K562 (cell line): ENCODE data around the gene CCNDBP1. TPM values are rescaled to one million over a fixed set of nuclear protein-coding genes. Genes with fewer than 3 reads are reported as not detected.
"Not testable (repeated sequence)": the region's sequence is repeated elsewhere in the genome, so short reads cannot be mapped to it uniquely, and the experiment has no call there.

ENCODE experiments used
- ATAC-seq: fragments of 200-7000 bp; cut with Tn5 transposase; 3 replicates; pipeline ENCODE4 v1.9.1; 2020; ENCODE audit warnings: moderate library complexity
- BruUV-seq: library from RNA; stranded (reverse); fragments of 400-500 nt; replicated peaks from 2 replicates; lab custom pipeline; 2021; lab: Mats Ljungman, UMichigan
- CTCF ChIA-PET: fragments of 300-600 bp; formaldehyde crosslinking; extraction: SDS; loops from one replicate; lab custom pipeline; 2021; ENCODE audit warnings: low intra/inter-chr PET ratio; lab: Yijun Ruan, JAX
- POLR2A ChIA-PET: fragments of 300-600, 350-650 bp; sonication (Branson Sonifier 250); formaldehyde crosslinking; extraction: SDS; loops from one replicate; lab custom pipeline; 2021; ENCODE audit warnings: antibody characterized with exemption, inconsistent platforms; lab: Yijun Ruan, JAX
- DNase-seq, 4 experiments: peaks; one replicate each; pipeline versions ENCODE4 v3.0.0 to v3.0.0-alpha.2; 2011 to 2018; ENCODE audit warnings: low spot score in 3 of 4, mixed read lengths in 3 of 4; ENCODE audit errors: extremely low read depth in 1 of 4
- FAIRE-seq: peaks from 2 replicates; lab custom pipeline; 2011; peaks lifted over from hg19 to GRCh38; lab: Jason Lieb, UNC
- H2AFZ ChIP-seq: 2 replicates; pipeline ENCODE4 v1.6.0; 2011; ENCODE audit warnings: low read depth, low read length, control low read depth, inconsistent platforms
- H3K27ac ChIP-seq: fragments of 200-600 bp; 3 replicates; pipeline ENCODE4 v1.8.0; 2011; ENCODE audit warnings: low read depth, mild to moderate bottlenecking, control low read depth, inconsistent platforms, low read length, moderate library complexity, mixed read lengths; ENCODE audit errors: extremely low read depth
- H3K27me3 ChIP-seq, 2 experiments: fragments of 300-600 bp in 1 of 2; 2 replicates in 1 of 2; 3 replicates in 1 of 2; pipeline versions ENCODE4 v1.6.0 to v1.8.0; 2011; ENCODE audit warnings: inconsistent platforms in 2 of 2, low read length in 2 of 2, mild to moderate bottlenecking in 1 of 2, mixed read lengths in 1 of 2, moderate library complexity in 1 of 2; ENCODE audit not compliant: control insufficient read depth in 2 of 2, insufficient read depth in 2 of 2
- H3K36me3 ChIP-seq: fragments of 300-600 bp; 3 replicates; pipeline ENCODE4 v1.8.0; 2011; ENCODE audit warnings: mild to moderate bottlenecking, low read length, inconsistent platforms; ENCODE audit not compliant: control insufficient read depth, insufficient read depth
- H3K4me1 ChIP-seq, 2 experiments: fragments of 200-600 bp in 1 of 2; replicated peaks in 1 of 2; 2 replicates in 1 of 2; 3 replicates in 1 of 2; pipeline versions ENCODE4 v1.5.1 to v1.8.0; 2011; ENCODE audit warnings: inconsistent platforms in 2 of 2, low read length in 2 of 2, mild to moderate bottlenecking in 1 of 2, mixed read lengths in 1 of 2, moderate library complexity in 1 of 2; ENCODE audit not compliant: control insufficient read depth in 2 of 2, insufficient read depth in 2 of 2
- H3K4me2 ChIP-seq: 2 replicates; pipeline ENCODE4 v1.6.1; 2011; ENCODE audit warnings: low read length, control low read depth, inconsistent platforms, mixed read lengths; ENCODE audit not compliant: insufficient read depth
- H3K4me3 ChIP-seq: fragments of 200-600 bp; sonication (generic), shearing (Covaris generic); 2 replicates; pipeline ENCODE4 v1.5.1; 2016; ENCODE audit warnings: control low read depth, inconsistent platforms
- H3K79me2 ChIP-seq: fragments of 200-600 bp; 3 replicates; pipeline ENCODE4 v1.8.0; 2011; ENCODE audit warnings: low read length, inconsistent platforms; ENCODE audit not compliant: control insufficient read depth, insufficient read depth
- H3K9ac ChIP-seq, 2 experiments: 2 replicates each; pipeline versions ENCODE4 v1.6.0 to v1.6.1; 2011; ENCODE audit warnings: low read depth in 2 of 2, low read length in 2 of 2, control low read depth in 1 of 2, inconsistent platforms in 1 of 2, mild to moderate bottlenecking in 1 of 2, mixed read lengths in 1 of 2; ENCODE audit not compliant: insufficient read depth in 1 of 2
- H3K9me1 ChIP-seq: one replicate; pipeline ENCODE4 v1.6.0; 2011; ENCODE audit warnings: inconsistent platforms, mild to moderate bottlenecking, low read length, moderate library complexity; ENCODE audit not compliant: control insufficient read depth, insufficient read depth
- H3K9me3 ChIP-seq: replicated peaks from 2 replicates; pipeline ENCODE4 v1.5.1; 2011; ENCODE audit warnings: low read depth, low read length, inconsistent platforms; ENCODE audit not compliant: control insufficient read depth, insufficient read depth
- H4K20me1 ChIP-seq: replicated peaks from 2 replicates; pipeline ENCODE4 v1.6.1; 2011; ENCODE audit warnings: low read length, inconsistent platforms, mixed read lengths; ENCODE audit not compliant: control insufficient read depth, insufficient read depth
- HINFP ChIP-seq: fragments of 450-650 bp; conservative IDR thresholded peaks from 2 replicates; pipeline ENCODE4 v1.6.1; 2016; ENCODE audit warnings: missing genetic modification characterization, low read depth, mild to moderate bottlenecking, control low read depth, missing compliant biosample characterization
- NR2C2 ChIP-seq, 2 experiments: fragments of 200-800 bp in 1 of 2; sonication (Bioruptor generic) in 1 of 2; sonication (generic) in 1 of 2; formaldehyde crosslinking in 1 of 2; IDR thresholded peaks; 2 replicates each; pipeline versions ENCODE4 v1.6.1 to v1.8.0; 2016 to 2022; ENCODE audit warnings: mild to moderate bottlenecking in 1 of 2, missing compliant biosample characterization in 1 of 2, missing genetic modification characterization in 1 of 2, missing genetic modification reagents in 1 of 2
- RBBP5 ChIP-seq: fragments of 200-600 bp; sonication (generic); IDR thresholded peaks from 2 replicates; pipeline ENCODE4 v1.6.1; 2012; ENCODE audit warnings: borderline replicate concordance, mild to moderate bottlenecking, low read length, control low read depth, inconsistent platforms; ENCODE audit not compliant: insufficient read depth, poor library complexity, severe bottlenecking
- SP1 ChIP-seq: sonication (generic); formaldehyde crosslinking; IDR thresholded peaks from 2 replicates; pipeline ENCODE4 v1.8.1; 2022; ENCODE audit warnings: mild to moderate bottlenecking, missing genetic modification reagents
- WGBS: fragments of 100-300 bp; shearing (Covaris generic); methylation state at CpG from one replicate; pipeline ENCODE4 v1.1.6; 2016; ENCODE audit warnings: low coverage, mixed read lengths; ENCODE audit not compliant: insufficient coverage; ENCODE audit errors: missing lambda C conversion rate; 5-methylcytosine and 5-hydroxymethylcytosine counted together
- in situ Hi-C: fragments of 300-500 bp; cut with MboI; formaldehyde crosslinking; loops from 4 replicates; pipeline ENCODE4 v1.15.0; 2018; ENCODE audit warnings: inconsistent platforms, mixed read lengths
- intact Hi-C: fragments of 100-400 bp; cut with micrococcal nuclease; formaldehyde crosslinking; loops from 2 replicates; pipeline ENCODE4 v1.14.2; 2022
- polyA plus RNA-seq, 8 experiments: library from polyadenylated mRNA; depleted of rRNA in 4 of 8; stranded (reverse) in 5 of 8; unstranded in 3 of 8; fragments of >200 nt; fragmentation: Nextera tagmentation in 2 of 8; fragmentation: Illumina TruSeq in 1 of 8; extraction: Ambion mirVana in 2 of 8; extraction: Trizol in 1 of 8; gene quantifications; 2 replicates each; pipeline versions ENCODE4 v1.2.1 to v1.2.3, GENCODE V29; 2011 to 2014; ENCODE audit warnings: inconsistent platforms in 1 of 8, missing spikeins in 1 of 8
- total RNA-seq, 7 experiments: library from RNA; depleted of rRNA in 6 of 7; stranded (reverse); fragments of >200 nt in 6 of 7; fragmentation: Illumina TruSeq in 2 of 7; extraction: Trizol in 2 of 7; gene quantifications; 2 replicates each; pipeline versions ENCODE4 v1.2.1 to v1.2.3, GENCODE V29; 2011 to 2021; ENCODE audit warnings: low replicate concordance in 1 of 7
- TF ChIP-seq, protein P1 (sequence below): sonication (generic); formaldehyde crosslinking; IDR thresholded peaks from 2 replicates; pipeline ENCODE4 v1.8.0; 2022; ENCODE audit warnings: missing genetic modification reagents, mild to moderate bottlenecking, borderline replicate concordance

CCNDBP1 gene
- total and polyA plus RNA-seq, 9 of the 15 experiments (the other 6 are each of a cell fraction or from before 2014, with no cell fraction given): 37.0 to 111 (median 55.5) TPM

DNA sequence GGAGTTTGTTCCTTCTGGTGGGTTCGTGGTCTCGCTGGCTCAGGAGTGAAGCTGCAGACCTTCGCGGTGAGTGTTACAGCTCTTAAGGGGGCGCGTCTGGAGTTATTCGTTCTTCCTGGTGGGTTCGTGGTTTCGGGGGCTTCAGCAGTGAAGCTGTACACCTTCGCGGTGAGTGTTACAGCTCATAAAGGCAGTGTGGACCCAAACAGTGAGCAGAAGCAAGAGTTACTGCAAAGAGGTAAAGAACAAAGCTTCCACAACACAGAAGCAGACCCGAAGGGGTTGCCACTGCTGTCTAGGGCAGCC, 40.7 kb downstream of the CCNDBP1 start:
- CTCF ChIA-PET: interaction anchor here (0.5 to 2.1 kb wide), 5 partner anchors 43 to 521 kb away, joined by 3 to 15 read pairs (median 4); no protein-coding TSS in a partner anchor
- POLR2A ChIA-PET: interaction anchor here (0.6 to 1.9 kb wide), 10 partner anchors 9 to 504 kb away, joined by 3 to 10 read pairs (median 4); no protein-coding TSS in a partner anchor
- ATAC-seq, H3K27me3 ChIP-seq, H3K4me2 ChIP-seq, FAIRE-seq, H4K20me1 ChIP-seq, H3K9me1 ChIP-seq, H3K9ac ChIP-seq, in situ Hi-C loops, DNase-seq, BruUV-seq, H3K79me2 ChIP-seq, H3K27ac ChIP-seq, H3K9me3 ChIP-seq, H2AFZ ChIP-seq, H3K36me3 ChIP-seq, H3K4me3 ChIP-seq: not testable (repeated sequence)
- intact Hi-C loops: loop anchor here (1.0 to 2.0 kb wide), 3 partner anchors 17 to 59 kb away; no protein-coding TSS in a partner anchor
- H3K4me1 ChIP-seq: peaks cover 10 to 28% of the 10 kb centered on the region in 2 experiments; a peak in 4 of 5 replicates
- 88% methylated on average over 12 of the region's 12 CpGs for WGBS

DNA sequence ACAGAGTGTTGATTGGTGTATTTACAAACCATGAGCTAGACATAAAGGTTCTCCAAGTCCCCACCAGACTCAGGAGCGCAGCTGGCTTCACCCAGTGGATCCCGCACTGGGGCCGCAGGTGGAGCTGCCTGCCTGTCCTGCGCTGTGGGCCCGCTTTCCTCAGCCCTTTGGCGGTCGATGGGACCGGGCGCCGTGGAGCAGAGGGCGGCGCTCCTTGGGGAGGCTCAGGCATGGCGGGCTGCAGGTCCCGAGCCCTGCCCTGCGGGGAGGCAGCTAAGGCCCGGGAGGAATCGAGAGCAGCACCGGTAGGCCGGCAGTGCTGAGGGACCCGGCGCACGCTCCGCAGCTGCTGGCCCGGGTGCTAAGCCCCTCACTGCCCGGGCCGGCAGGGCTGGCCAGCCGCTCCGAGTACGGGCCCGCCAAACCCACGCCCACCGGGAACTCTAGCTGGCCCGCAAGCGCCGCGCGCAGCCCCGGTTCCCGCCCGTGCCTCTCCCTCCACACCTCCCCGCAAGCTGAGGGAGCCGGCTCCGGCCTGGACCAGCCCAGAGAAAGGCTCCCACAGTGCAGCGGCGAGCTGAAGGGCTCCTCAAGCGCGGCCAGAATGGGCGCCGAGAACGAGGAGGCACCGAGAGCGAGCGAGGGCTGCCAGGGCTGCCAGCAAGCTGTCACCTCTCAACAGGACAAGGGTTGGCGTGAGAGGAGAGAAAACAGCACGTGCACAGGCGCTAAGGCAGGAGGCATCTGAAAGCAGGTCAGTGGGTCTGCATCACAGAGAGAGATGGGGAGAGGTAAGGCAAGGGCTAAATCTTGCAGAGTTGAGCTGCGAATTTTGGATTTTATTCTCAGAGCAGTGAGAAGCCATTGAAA, 41.5 kb downstream of the CCNDBP1 start:
- no peak overlapping the region for H3K4me3 ChIP-seq
- no peaks in the 10 kb centered on the region for H3K27me3 ChIP-seq
- H3K4me2 ChIP-seq: no peak overlapping the region
- in situ Hi-C loops (no loop called here), intact Hi-C loops (no loop called here)
- ChIA-PET POLR2A (interaction anchor here (1.3 to 1.8 kb wide), 4 partner anchors 8 to 58 kb away, joined by 4 to 9 read pairs (median 6); no protein-coding TSS in a partner anchor), CTCF (interaction anchor here (0.7 to 2.1 kb wide), 2 partner anchors 58 to 504 kb away, joined by 3 to 15 read pairs; no protein-coding TSS in a partner anchor)
- H4K20me1 ChIP-seq: no peaks in the 10 kb centered on the region
- no peaks in the 10 kb centered on the region for H3K79me2 ChIP-seq
- H3K36me3 ChIP-seq: no peaks in the 10 kb centered on the region
- no TSS peak for BruUV-seq
- peaks cover 14 to 25% of the 10 kb centered on the region in 2 experiments; a peak in 4 of 5 replicates for H3K4me1 ChIP-seq
- H3K9ac ChIP-seq: no peak overlapping the region
- DNase-seq (no peak), ATAC-seq (no peak), FAIRE-seq (no peak)
- H2AFZ ChIP-seq: no peak overlapping the region
- no peaks in the 10 kb centered on the region for H3K9me1 ChIP-seq
- H3K9me3 ChIP-seq: no peaks in the 10 kb centered on the region
- 96% methylated on average over 20 of the region's 57 CpGs for WGBS
- no peak overlapping the region for H3K27ac ChIP-seq
- TF ChIP-seq NR2C2 (CRISPR knock-in tag; IDR thresholded peaks at IDR 0.05) (no peak), NR2C2 (tag; IDR thresholded peaks at IDR 0.05) (no peak), RBBP5 (no peak), HINFP (no peak), SP1 (CRISPR knock-in tag) (no peak)
- TF ChIP-seq, protein P1, sequence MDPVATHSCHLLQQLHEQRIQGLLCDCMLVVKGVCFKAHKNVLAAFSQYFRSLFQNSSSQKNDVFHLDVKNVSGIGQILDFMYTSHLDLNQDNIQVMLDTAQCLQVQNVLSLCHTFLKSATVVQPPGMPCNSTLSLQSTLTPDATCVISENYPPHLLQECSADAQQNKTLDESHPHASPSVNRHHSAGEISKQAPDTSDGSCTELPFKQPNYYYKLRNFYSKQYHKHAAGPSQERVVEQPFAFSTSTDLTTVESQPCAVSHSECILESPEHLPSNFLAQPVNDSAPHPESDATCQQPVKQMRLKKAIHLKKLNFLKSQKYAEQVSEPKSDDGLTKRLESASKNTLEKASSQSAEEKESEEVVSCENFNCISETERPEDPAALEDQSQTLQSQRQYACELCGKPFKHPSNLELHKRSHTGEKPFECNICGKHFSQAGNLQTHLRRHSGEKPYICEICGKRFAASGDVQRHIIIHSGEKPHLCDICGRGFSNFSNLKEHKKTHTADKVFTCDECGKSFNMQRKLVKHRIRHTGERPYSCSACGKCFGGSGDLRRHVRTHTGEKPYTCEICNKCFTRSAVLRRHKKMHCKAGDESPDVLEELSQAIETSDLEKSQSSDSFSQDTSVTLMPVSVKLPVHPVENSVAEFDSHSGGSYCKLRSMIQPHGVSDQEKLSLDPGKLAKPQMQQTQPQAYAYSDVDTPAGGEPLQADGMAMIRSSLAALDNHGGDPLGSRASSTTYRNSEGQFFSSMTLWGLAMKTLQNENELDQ (CRISPR knock-in tag): no peak
